SIG-M5 treated with dmso at 0.1 percent for 504 hours (cell line): ENCODE data around the gene NTSR1.
"Not testable (repeated sequence)": the region's sequence is repeated elsewhere in the genome, so short reads cannot be mapped to it uniquely, and the experiment has no call there.

ENCODE experiments used
- DNase-seq: peaks from one replicate; lab custom pipeline; 2025; ENCODE audit not compliant: unreplicated experiment; lab: John Stamatoyannopoulos, UW

The NTSR1 gene

DNA sequence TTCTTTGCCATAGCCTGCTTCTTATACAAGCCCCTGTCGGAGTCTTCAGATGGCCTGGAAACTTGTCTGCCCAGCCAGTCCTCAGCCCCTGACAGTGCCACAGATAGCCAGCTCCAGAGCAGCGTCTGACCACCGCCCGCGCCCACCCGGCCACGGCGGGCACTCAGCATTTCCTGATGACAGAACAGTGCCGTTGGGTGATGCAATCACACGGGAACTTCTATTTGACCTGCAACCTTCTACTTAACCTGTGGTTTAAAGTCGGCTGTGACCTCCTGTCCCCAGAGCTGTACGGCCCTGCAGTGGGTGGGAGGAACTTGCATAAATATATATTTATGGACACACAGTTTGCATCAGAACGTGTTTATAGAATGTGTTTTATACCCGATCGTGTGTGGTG is 36.9 kb upstream of the NTSR1 start:
- DNase-seq = peak; percentile 77

DNA sequence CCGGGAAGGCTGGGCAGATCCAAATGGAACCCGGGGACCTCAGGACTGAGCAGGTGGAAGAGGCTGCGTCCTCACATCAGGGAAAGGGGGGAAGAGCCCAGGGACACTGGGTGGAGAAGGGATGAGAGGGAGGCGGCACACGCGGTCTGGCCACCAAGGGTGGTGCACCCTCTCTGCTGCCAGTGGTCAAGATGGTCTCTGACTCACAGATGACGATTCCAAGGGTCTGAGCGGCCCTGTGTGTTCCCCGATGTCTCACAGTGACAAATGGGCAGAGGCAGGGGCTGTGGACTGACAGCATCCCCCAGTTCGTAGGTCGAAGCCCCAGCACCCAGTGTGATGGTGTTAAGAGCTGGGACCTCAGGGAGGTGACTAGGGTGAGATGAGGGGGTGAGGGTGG is 34.3 kb upstream of the NTSR1 start:
- no peak for DNase-seq

DNA sequence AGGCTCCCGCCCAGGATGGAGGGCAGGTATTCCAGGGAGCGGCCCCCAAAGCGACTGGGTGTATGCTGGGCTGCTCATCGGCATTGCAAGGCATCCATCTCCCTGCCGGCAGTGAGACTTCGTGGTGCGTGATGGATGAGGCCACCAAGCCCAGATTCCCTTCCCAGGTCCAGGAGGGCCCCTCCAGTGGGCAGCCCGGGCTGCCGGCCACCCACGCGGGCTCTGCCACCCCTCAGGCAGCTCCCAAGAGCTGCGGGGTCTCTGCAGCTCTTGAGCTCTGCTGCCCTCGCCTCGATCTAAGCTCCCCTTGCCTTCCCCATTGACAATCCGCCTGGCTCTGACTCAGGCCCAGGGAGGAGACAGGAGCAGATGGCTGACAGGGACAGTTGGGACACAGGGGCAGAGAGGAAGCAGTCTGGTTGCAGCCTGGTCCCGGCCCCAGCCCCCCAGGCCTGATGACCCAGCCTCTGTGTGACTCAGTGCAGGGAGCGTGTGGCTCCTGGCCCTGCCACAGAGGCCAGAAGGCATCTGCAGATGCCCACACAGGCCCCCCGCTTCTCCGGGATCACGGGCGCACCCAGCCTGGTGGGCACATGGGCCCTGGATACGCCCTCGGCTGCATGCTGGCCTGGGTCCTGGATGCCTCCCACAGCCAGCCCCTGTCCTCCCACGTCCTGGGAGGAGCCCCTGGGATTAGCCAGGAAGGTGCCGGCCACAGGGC is 33.3 kb upstream of the NTSR1 start:
- DNase-seq = peak; percentile 93

DNA sequence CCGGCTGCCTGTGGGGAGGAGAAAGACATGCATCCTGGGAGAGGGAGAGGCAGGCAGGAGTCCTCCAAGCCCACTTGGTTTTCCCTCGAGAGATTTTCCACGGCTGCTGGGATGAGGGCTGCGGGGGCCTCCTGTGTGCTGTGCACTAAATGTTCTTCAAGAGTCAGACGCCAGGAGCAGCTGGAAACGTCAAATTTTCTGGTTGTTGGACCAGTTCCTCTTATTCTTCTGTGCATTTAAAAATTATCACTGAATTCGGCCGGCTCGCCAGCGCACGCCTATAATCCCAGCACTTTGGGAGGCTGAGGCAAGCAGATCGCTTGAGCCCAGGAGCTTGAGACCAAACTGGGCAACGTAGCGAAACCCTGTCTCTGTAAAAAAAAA is 32.8 kb upstream of the NTSR1 start:
- DNase-seq = no peak

DNA sequence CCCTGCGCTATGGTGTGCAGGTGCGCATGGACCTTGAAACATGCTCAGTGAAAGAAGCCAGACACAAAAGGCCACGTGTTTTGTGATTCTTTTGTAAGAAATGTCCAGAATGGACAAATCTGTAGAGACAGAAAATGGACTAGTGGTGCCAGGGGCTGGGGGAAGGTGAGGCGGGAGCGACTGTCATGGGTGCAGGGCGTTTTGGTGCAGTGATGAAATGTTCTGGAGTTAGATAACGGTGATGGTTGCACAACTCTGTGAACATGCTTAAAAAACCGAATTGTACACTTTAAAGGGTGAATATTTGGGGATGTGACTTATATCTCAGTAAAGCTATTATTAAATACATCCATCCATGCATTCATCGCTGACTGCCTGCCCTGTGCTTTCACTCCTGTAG is 31.7 kb upstream of the NTSR1 start:
- peak; percentile 89 for DNase-seq

DNA sequence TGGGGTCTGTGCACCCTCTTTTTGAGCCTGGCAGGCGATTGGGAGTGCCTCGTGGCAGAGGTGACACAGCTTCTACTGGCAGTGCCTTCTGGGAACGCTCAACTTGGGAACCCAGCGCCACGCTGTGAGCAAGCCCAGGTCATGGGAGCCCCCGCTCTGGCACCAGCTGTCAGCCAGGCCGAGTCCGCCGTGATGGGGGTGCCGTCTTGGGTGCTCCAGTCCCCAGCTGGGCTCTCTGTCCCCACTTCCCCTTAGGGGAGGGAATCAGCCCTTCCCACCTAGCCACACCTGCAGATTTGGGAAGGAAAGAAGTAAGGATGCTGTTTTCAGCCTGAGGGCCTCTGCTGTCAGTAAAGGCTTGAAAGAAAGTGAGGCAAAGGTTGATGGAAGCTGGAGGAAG is 31.0 kb upstream of the NTSR1 start:
- peak; percentile 53 for DNase-seq

DNA sequence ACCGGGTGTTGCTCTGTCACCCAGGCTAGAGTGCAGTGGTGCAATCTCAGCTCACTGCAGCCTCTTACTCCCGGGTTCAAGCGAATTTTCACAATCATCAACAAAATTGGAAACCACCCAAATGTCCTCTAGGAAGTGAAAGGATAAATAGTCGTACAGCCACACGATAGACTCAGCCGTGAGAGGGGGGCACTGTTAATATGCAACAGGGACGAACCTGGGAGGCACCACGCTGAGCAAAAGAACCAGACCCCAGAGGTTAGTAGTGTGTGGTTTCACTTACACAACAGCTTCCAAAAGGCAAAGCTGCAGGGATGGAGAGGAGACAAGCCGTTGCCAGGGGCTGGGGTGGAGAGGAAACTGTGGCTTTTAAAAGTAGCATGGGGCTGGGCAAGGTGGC is 30.1 kb upstream of the NTSR1 start:
- peak; percentile 100 for DNase-seq

DNA sequence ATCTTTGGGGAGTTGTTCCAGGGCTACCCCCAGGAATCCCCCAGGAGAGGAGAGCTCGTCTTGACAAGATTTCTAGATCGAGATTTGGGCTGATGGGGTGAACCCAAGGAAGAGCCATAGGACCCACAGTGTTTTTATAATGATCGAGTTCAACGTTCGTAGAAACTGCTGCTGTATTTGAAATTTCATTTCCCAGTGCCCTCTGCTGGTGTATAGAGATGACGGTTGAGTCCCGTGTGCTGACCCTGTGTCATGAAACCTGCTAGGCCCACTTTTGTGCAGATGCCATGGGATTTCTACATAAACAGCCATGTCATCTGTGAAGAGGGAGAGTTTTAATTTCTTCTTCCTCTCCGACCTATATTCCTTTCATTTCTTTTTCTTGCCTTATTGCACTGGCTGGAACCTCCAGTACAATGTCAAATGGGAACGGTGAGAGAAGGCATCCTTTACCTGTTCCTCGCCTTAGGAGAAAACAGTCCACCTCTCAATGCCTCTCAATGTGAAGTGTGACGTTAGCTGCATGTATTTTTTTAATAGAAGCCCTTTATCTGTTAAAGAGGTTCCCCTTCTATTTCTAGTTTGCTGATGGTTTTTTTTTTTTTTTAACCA is 28.6 kb upstream of the NTSR1 start:
- no peak for DNase-seq

DNA sequence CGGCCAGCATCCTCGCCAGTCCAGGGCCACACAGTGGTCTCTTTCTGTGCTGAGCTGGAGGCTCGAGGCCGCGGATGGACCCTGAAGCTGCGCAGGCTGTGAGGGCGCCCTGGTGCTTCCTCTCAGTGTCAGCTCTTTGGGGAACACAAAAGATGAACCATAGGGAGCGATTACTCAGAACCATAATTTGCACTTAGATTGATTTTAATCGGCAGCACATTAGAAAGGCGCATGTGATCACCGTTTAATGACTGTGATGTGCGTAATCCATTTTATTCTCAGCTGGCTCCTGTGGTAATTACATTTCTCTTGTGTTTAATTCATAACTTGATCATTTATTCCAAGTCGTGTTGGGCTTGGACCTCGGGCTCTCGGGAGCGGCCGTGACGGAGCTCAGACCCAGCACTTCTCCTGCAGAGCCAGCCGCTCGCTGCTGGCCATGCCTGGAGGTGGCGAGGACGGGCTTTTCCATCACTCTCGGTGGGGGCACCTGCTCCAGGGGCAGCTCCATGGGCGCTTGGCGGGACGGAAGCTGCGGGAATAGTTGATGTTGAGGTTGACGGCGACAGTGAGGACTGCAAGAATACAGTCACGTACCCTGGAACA is 25.6 kb upstream of the NTSR1 start:
- no peak for DNase-seq

DNA sequence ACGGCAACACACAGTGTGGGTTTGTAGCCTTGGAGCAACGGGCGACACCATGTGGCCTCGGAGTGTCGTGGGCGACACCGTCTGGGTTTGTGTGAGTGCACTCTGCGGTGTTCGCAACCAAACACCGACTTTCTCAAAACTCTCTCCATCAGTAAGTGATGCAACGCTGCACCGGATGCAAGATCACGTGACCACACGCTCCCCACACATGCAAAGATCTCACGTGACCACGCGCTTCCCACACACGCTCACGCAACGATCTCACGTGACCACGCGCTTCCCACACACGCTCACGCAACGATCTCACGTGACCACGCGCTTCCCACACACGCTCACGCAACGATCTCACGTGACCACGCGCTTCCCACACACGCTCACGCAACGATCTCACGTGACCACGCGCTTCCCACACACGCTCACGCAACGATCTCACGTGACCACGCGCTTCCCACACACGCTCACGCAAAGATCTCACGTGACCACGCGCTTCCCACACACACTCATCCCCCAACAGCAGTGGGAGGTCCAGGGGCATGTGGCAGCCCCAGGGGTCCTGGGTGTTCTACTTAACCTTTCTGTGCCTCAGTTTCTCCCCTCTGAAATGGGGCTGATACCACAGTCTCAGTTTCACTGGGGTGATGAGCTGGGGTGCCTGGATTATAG is 24.8 kb upstream of the NTSR1 start:
- not testable (repeated sequence) for DNase-seq

DNA sequence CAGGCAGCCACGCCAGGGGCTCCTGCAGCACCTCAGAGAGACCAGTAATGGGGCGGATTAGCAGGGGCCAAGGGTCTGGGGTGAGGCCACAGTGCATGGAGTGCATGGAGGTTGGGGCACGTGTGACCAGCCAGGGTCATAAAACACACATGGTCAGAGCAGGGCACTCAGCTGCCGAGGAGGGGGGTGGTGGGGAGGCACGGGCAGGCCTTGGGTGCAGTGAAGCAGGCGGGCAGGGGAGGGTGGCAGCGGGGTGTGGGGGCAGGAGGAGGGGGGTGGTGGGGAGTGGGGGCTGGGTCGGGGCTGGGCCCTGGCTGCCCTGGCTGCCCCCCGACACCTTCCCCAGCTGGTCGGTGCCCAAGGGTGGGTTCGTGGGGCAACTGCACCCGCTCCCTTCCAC is 23.7 kb upstream of the NTSR1 start:
- DNase-seq = no peak

DNA sequence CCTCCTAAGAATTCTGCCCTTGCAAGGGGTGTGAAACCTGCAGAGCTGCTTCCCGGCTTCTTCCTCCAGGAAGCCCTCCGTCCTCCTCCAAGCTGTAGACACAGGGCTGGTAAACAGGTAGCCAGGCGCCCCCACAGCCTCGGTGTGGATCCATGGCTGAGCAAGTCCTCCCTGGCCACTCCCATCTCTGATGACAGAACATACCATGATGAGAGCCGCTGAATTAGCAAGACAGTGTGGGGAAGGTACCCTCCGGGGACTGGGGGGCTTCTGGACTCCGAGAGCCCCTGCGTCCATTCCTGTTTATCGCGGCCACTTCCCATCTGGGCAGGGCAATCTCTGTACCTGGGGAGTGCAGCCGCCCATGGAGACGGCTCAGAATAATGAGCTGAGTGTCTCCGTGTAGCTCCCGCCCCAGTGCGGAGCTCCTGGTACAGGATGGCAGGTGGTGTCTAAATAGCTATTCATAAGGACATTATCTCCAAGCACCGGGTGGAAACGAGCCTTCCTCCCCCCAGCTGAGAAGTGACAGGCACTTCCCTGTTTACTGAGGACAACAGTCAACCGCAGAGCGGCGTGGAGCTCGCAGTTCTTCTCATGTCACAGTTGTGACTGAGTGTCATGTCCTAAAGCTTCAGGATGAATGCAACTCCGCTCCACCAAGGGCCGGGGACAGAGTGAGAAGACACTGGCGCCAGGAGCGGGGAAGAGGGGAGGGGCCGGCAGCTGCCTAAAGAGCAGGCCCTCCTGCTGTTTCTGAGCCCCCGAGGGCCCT is 22.7 kb upstream of the NTSR1 start:
- peak; percentile 96 for DNase-seq

DNA sequence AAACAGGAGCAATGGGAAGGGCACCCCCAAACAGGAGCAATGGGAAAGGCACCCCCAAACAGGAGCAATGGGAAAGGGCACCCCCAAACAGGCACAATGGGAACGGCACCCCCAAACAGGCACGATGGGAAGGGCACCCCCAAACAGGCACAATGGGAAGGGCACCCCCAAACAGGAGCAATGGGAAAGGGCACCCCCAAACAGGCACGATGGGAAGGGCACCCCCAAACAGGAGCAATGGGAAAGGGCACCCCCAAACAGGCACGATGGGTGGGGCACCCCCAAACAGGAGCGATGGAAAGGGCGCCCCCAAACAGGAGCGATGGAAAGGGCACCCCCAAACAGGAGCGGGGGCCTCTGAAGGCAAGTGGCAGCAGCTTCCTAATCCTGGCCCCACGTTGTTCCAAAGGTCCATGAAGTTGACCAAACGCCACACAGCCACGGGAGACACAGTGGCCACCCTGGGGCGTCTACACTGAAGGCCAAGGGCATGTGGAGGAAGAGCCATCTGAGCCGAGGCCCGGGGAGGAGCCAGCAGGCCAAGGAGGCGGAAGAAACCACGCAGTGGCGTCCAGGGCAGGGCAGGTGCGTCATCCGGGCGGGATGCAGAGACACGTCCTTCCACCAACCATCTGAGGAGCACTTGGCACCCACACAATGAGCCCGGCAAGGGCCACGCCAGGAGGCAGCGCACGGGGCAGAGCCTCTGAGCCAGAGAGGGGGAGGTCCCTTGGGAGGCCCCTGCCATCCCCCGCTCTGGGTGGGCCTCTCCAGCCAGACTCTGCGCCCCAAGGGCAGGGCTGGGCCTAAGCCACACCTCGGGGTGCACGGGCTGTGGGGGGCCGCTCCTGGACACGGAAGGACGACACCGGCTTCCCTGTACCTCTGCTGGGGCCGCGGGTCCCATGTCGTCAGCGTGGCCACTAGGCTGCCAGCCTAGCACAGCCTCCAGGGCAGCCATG is 21.5 kb upstream of the NTSR1 start:
- no peak for DNase-seq

DNA sequence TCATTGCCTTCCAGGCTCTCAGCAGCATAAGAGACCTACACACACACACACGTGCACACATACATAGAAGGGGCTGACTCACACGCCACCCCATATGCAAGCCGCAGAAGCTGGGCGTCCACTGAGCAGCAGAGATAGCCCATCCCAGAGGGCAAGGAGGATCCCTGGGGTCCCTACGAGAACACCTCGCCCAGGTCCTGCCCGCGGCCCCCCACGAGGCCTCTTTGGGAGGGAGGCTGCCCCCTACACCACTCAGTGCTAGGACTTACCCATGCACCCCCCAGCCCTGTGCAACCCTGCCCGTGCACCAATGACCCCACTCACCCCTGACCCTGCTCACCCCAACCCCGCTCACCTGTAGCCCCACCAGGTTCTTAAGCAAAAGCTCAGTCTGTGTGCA is 20.6 kb upstream of the NTSR1 start:
- no peak for DNase-seq

DNA sequence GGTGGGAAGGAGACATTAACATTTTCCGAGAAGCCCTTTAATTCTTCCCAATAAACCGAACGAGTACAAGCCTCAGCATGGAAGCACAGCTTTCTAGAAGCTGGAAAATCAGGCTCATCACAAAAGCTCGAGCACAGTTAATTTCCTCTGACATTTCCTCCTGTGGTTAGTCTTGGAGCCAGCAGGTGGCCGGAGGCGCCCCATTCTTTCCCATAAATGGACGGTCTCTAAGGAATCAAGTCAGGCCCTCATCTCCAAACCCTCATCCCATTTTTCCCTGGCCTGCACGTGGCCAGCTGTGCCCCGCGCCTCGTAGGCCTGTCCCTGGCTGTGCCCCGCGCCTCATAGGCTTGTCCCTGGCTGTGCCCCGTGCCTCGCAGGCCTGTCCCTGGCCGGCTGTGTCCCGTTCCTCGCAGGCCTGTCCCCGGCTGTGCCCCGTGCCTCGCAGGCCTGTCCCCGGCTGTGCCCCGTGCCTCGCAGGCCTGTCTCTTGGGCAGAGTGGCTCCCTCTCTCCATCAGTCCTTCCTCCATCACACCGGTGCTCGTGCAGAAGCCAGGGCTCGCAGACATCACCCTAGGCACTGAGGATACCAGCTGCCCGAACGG is 19.7 kb upstream of the NTSR1 start:
- DNase-seq = peak; percentile 19

DNA sequence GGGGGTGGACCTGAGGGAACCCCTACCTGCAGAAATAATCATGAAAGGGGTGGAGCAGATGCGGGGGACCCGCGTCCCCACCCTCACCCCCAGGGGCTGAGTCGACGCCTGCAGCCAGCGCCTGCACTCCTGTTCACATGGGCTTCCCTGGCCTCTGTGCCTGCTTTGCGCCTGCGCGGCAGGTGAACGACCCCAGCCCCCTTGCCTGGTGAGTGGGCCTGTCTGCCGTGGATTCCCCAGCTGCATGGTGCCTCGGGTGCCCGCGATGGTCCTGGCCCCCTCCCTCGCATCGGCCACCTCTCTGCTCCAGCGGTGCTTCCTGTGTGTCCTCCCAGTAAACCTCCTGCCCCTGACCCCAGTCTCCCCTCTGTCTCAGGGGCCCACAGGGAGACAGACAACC is 18.8 kb upstream of the NTSR1 start:
- no peak for DNase-seq

DNA sequence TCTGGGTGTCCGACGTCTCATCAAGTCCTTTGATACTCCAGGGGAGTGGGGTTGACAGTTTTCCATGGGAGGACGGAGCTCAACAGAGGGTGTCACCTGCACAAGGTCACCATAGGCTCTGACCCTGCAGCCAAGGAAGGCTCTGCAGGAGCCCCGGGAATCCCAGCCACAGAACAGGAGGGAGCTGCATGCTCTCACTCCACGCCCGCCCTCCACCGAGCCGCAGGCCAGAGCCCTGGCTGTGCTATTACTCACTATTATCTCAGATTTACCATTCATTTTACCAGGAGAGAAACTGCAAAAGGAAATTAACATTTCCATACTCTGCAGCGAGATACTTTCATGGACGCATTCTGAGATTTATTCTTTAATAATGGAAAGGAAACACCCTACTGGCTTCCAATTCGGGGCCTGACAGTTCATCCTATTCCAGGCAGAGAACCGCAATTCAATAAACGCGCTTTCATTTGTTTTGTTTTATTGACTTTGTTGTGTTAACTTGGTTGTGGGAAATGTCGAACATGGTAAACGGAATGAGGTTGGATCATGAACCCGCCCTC is 18.3 kb upstream of the NTSR1 start:
- DNase-seq = no peak

DNA sequence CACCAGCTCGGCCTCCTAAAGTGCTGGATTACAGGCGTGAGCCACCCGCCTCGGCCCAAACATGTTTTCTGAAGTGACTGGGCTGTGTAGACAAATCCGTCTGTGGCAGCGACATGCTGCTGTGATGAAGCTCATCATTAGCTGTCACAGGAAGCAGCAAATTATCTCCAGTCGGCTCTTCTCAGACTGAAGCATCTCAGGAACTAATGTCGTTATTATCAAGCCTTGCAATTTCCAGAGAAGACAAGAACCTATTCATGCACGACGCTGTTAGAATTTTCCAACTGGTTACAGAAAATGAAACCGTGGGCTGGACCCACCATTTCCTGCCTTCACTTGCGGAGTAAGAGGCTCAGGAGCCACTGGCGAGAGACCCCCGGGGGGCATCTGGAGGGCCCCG is 17.1 kb upstream of the NTSR1 start:
- DNase-seq = no peak

DNA sequence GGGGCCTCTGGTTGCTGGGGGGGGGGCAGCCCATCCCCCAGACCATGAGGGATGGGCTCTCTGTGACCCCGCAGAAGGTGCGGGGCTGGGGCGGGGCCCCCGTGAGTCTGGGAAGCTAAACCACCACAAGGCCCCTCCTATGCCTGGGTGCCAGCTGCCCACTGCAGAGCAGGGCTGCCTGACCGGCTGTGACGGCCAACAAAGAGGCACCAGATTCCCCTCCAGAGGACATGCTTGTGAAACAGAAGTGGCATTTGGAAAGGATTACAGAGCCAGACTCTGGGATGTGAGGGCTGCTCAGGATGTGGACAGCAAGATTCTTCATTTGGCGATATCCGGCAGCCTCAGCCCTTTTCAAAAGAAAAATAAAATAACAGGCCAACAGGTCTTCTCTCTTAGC is 16.5 kb upstream of the NTSR1 start:
- DNase-seq = no peak
